Adipocyte (in vitro differentiated cells): ENCODE results near the gene ZNF346.

Experiments used
- DNase-seq: peaks from one replicate; pipeline ENCODE4 v3.0.0-alpha.2; 2015; ENCODE audit warnings: low read depth
- H3K27me3 ChIP-seq: replicated peaks from 2 replicates; pipeline ENCODE4 v1.7.0; 2013; ENCODE audit warnings: mild to moderate bottlenecking, low read length, moderate library complexity; ENCODE audit not compliant: control insufficient read depth, insufficient read depth
- H3K36me3 ChIP-seq: 2 replicates; pipeline ENCODE4 v1.7.0; 2013; ENCODE audit warnings: low read length, mild to moderate bottlenecking, moderate library complexity; ENCODE audit not compliant: control insufficient read depth, insufficient read depth, severe bottlenecking
- H3K4me1 ChIP-seq: 2 replicates; pipeline ENCODE4 v1.7.0; 2013; ENCODE audit warnings: mild to moderate bottlenecking, low read length, moderate library complexity; ENCODE audit not compliant: control insufficient read depth, insufficient read depth
- H3K4me3 ChIP-seq: 2 replicates; pipeline ENCODE4 v1.7.0; 2013; ENCODE audit warnings: mild to moderate bottlenecking, low read length, moderate library complexity
- H3K9ac ChIP-seq: 2 replicates; pipeline ENCODE4 v1.7.0; 2013; ENCODE audit warnings: mild to moderate bottlenecking, low read length, moderate library complexity
- H3K9me3 ChIP-seq: 2 replicates; pipeline ENCODE4 v1.7.0; 2013; ENCODE audit warnings: mild to moderate bottlenecking, low read length, moderate library complexity; ENCODE audit not compliant: control insufficient read depth

The ZNF346 gene

GRCh38 chr5:177111720-177112394 lies 89.4 kb downstream of the ZNF346 start:
- H3K36me3 ChIP-seq: no peaks in the 10 kb centered on the region
- no peaks in the 10 kb centered on the region for H3K9me3 ChIP-seq
- peak; percentile 65 for DNase-seq
- H3K9ac ChIP-seq: no peak overlapping the region
- H3K27me3 ChIP-seq: peaks cover 10% of the 10 kb centered on the region
- peaks cover 16% of the 10 kb centered on the region for H3K4me1 ChIP-seq
- H3K4me3 ChIP-seq: no peak overlapping the region

- Histone ChIP-seq H3K9ac (no peak overlapping the region), H3K4me3 (no peak overlapping the region), H3K36me3 (no peaks in the 10 kb centered on the region), H3K27me3 (peaks cover 2% of the 10 kb centered on the region), H3K9me3 (no peaks in the 10 kb centered on the region), H3K4me1 (peaks cover 20% of the 10 kb centered on the region)
- no peak for DNase-seq
These were observed 90.2 kb downstream of the ZNF346 start for GRCh38 chr5:177112589-177113220.

- Histone ChIP-seq H3K4me3 (no peak overlapping the region), H3K36me3 (no peaks in the 10 kb centered on the region), H3K9me3 (no peaks in the 10 kb centered on the region), H3K27me3 (no peaks in the 10 kb centered on the region), H3K4me1 (peaks cover 20% of the 10 kb centered on the region), H3K9ac (peak overlapping the region; percentile 61)
- DNase-seq: peak; percentile 87
These were observed 91.3 kb downstream of the ZNF346 start for GRCh38 chr5:177113566-177114424.

GRCh38 chr5:177116631-177117373 lies 94.3 kb downstream of the ZNF346 start:
- Histone ChIP-seq H3K27me3 (no peaks in the 10 kb centered on the region), H3K9me3 (no peaks in the 10 kb centered on the region), H3K4me3 (peak overlapping the region; percentile 61), H3K36me3 (no peaks in the 10 kb centered on the region), H3K4me1 (peaks cover 20% of the 10 kb centered on the region), H3K9ac (peak overlapping the region; percentile 77)
- DNase-seq: peak; percentile 34

- Histone ChIP-seq H3K4me1 (peaks cover 20% of the 10 kb centered on the region), H3K27me3 (no peaks in the 10 kb centered on the region), H3K9ac (no peak overlapping the region), H3K9me3 (no peaks in the 10 kb centered on the region), H3K4me3 (no peak overlapping the region), H3K36me3 (no peaks in the 10 kb centered on the region)
- DNase-seq: no peak
These were observed 95.0 kb downstream of the ZNF346 start for GRCh38 chr5:177117441-177118045.

GRCh38 chr5:177122566-177122965 lies 100.1 kb downstream of the ZNF346 start:
- Histone ChIP-seq H3K36me3 (no peaks in the 10 kb centered on the region), H3K4me1 (no peaks in the 10 kb centered on the region), H3K27me3 (no peaks in the 10 kb centered on the region), H3K4me3 (no peak overlapping the region), H3K9me3 (no peaks in the 10 kb centered on the region), H3K9ac (no peak overlapping the region)
- no peak for DNase-seq

GRCh38 chr5:177123789-177124485 lies 101.4 kb downstream of the ZNF346 start:
- no peaks in the 10 kb centered on the region for H3K36me3 ChIP-seq

GRCh38 chr5:177124486-177124991 lies 102.0 kb downstream of the ZNF346 start:
- H3K36me3 ChIP-seq: no peaks in the 10 kb centered on the region
- no peaks in the 10 kb centered on the region for H3K27me3 ChIP-seq
- no peak for DNase-seq
- no peaks in the 10 kb centered on the region for H3K9me3 ChIP-seq
- no peak overlapping the region for H3K9ac ChIP-seq
- H3K4me1 ChIP-seq: no peaks in the 10 kb centered on the region
- no peak overlapping the region for H3K4me3 ChIP-seq

More at GRCh38 chr5:177123789-177124485, 101.4 kb downstream of the ZNF346 start:
- Histone ChIP-seq H3K27me3 (no peaks in the 10 kb centered on the region), H3K9ac (no peak overlapping the region), H3K4me1 (no peaks in the 10 kb centered on the region), H3K4me3 (no peak overlapping the region), H3K9me3 (no peaks in the 10 kb centered on the region)
- DNase-seq: no peak

GRCh38 chr5:177126771-177127170 lies 104.3 kb downstream of the ZNF346 start:
- Histone ChIP-seq H3K9ac (no peak overlapping the region), H3K4me3 (no peak overlapping the region), H3K27me3 (no peaks in the 10 kb centered on the region), H3K9me3 (no peaks in the 10 kb centered on the region), H3K36me3 (no peaks in the 10 kb centered on the region), H3K4me1 (no peaks in the 10 kb centered on the region)
- no peak for DNase-seq

- no peaks in the 10 kb centered on the region for H3K4me1 ChIP-seq
- H3K36me3 ChIP-seq: no peaks in the 10 kb centered on the region
- no peak for DNase-seq
- H3K27me3 ChIP-seq: no peaks in the 10 kb centered on the region
- no peak overlapping the region for H3K4me3 ChIP-seq
- no peaks in the 10 kb centered on the region for H3K9me3 ChIP-seq
- H3K9ac ChIP-seq: no peak overlapping the region
These were observed 106.1 kb downstream of the ZNF346 start for GRCh38 chr5:177128551-177128981.
